Stomach (tissue), 4 donors: Measurements from ENCODE around the gene ZFYVE9.

ENCODE experiments used
- CTCF ChIP-seq, 7 experiments: fragments of 450-650 bp in 4 of 7; fragments of 200-600 bp in 3 of 7; sonication (generic) in 3 of 7; IDR thresholded peaks; one replicate each; pipeline ENCODE4 v1.5.1; 2016 to 2019; ENCODE audit warnings: antibody characterized with exemption in 7 of 7, control low read depth in 2 of 7, mild to moderate bottlenecking in 1 of 7
- POLR2A ChIP-seq, 4 donors: fragments of 450-650 bp; IDR thresholded peaks; one replicate each; pipeline ENCODE4 v1.6.1; 2016; ENCODE audit warnings: antibody characterized with exemption in 4 of 4, control low read depth in 2 of 4, mild to moderate bottlenecking in 1 of 4, moderate library complexity in 1 of 4
- POLR2AphosphoS5 ChIP-seq, 3 donors: sonication (generic); formaldehyde crosslinking; IDR thresholded peaks; one replicate each; pipeline ENCODE4 v1.6.1; 2016; ENCODE audit warnings: antibody characterized with exemption in 3 of 3

- TF ChIP-seq CTCF (IDR thresholded peaks at IDR 0.05) (no peak), POLR2A (IDR thresholded peaks at IDR 0.05) (no peak), POLR2AphosphoS5 (IDR thresholded peaks at IDR 0.05) (no peak)
These were observed 83.3 kb downstream of the ZFYVE9 start for GRCh38 chr1:52225174-52225573.
